Caco-2 (cell line): ENCODE measurements around the gene MAD1L1. TPM values are rescaled to one million over a fixed set of nuclear protein-coding genes. Genes with fewer than 3 reads are reported as not detected.

ENCODE experiments used
- BruUV-seq: library from RNA; stranded (reverse); fragments of 400-500 nt; replicated peaks from 2 replicates; lab custom pipeline; 2021; lab: Mats Ljungman, UMichigan
- CTCF ChIA-PET: fragments of 300-600 bp; sonication (Branson Sonifier 250); formaldehyde crosslinking; loops from one replicate; lab custom pipeline; 2022; ENCODE audit warnings: antibody characterized with exemption; lab: Charles Lee
- POLR2A ChIA-PET: fragments of 300-600 bp; sonication (Branson Sonifier 250); formaldehyde crosslinking; loops from one replicate; lab custom pipeline; 2022; ENCODE audit warnings: antibody characterized with exemption; lab: Charles Lee
- DNase-seq, 2 experiments: peaks; one replicate each; pipeline versions ENCODE4 v3.0.0 to v3.0.0-alpha.2; 2020 to 2022
- H3K27me3 ChIP-seq: replicated peaks from 2 replicates; pipeline ENCODE4 v1.6.0; 2011; ENCODE audit warnings: low read length; ENCODE audit not compliant: control insufficient read depth, insufficient read depth
- H3K36me3 ChIP-seq: 2 replicates; pipeline ENCODE4 v1.5.1; 2011; ENCODE audit warnings: low read length; ENCODE audit not compliant: control insufficient read depth, insufficient read depth
- H3K4me1 ChIP-seq: fragments of 250-450 bp; sonication (Bioruptor Pico); 2 replicates; pipeline ENCODE4 v1.5.1; 2020; ENCODE audit warnings: mild to moderate bottlenecking
- H3K4me3 ChIP-seq: 2 replicates; pipeline ENCODE4 v1.5.1; 2011; ENCODE audit warnings: low read depth, mild to moderate bottlenecking, control low read depth, low read length
- H3K9me3 ChIP-seq: fragments of 250-450 bp; sonication (Bioruptor Pico); 2 replicates; pipeline ENCODE4 v1.5.1; 2020; ENCODE audit warnings: mild to moderate bottlenecking, moderate library complexity
- H3K27ac Mint-ChIP-seq: one replicate; pipeline ENCODE4 v1.8.0; 2022; ENCODE audit warnings: mixed read lengths; ENCODE audit not compliant: unreplicated experiment
- H3K27me3 Mint-ChIP-seq: one replicate; pipeline ENCODE4 v1.8.0; 2022; ENCODE audit warnings: mixed read lengths; ENCODE audit not compliant: insufficient read depth, unreplicated experiment
- H3K36me3 Mint-ChIP-seq: one replicate; pipeline ENCODE4 v1.8.0; 2022; ENCODE audit warnings: mild to moderate bottlenecking, mixed read lengths; ENCODE audit not compliant: insufficient read depth, unreplicated experiment
- H3K4me1 Mint-ChIP-seq: one replicate; pipeline ENCODE4 v1.8.0; 2022; ENCODE audit warnings: low read depth, mixed read lengths; ENCODE audit not compliant: unreplicated experiment
- H3K4me3 Mint-ChIP-seq: one replicate; pipeline ENCODE4 v1.8.0; 2022; ENCODE audit warnings: mild to moderate bottlenecking, moderate library complexity, mixed read lengths; ENCODE audit not compliant: unreplicated experiment
- H3K9me3 Mint-ChIP-seq: one replicate; pipeline ENCODE4 v1.8.0; 2022; ENCODE audit warnings: mixed read lengths; ENCODE audit not compliant: unreplicated experiment
- intact Hi-C: fragments of 100-400 bp; cut with micrococcal nuclease; formaldehyde crosslinking; loops from one replicate; pipeline ENCODE4 v1.10.0; 2022; ENCODE audit not compliant: unreplicated experiment
- total RNA-seq: library from RNA; stranded (reverse); gene quantifications from 2 replicates; pipeline ENCODE4 v1.2.3, GENCODE V29; 2022
- TF ChIP-seq, protein P1 (sequence below), 2 experiments: fragments of 200-600 bp in 1 of 2; IDR thresholded peaks; 1 replicate in 1 of 2; 2 replicates in 1 of 2; pipeline versions ENCODE4 v1.5.1 to v1.8.0; 2011 to 2022; ENCODE audit warnings: antibody characterized with exemption in 1 of 2, control low read depth in 1 of 2, inconsistent platforms in 1 of 2, low read depth in 1 of 2, low read length in 1 of 2, mild to moderate bottlenecking in 1 of 2, moderate library complexity in 1 of 2; ENCODE audit not compliant: insufficient read depth in 1 of 2, severe bottlenecking in 1 of 2, unreplicated experiment in 1 of 2

Gene MAD1L1
- total RNA-seq, 1 experiment from 2014 or later: 58.6 TPM

DNA sequence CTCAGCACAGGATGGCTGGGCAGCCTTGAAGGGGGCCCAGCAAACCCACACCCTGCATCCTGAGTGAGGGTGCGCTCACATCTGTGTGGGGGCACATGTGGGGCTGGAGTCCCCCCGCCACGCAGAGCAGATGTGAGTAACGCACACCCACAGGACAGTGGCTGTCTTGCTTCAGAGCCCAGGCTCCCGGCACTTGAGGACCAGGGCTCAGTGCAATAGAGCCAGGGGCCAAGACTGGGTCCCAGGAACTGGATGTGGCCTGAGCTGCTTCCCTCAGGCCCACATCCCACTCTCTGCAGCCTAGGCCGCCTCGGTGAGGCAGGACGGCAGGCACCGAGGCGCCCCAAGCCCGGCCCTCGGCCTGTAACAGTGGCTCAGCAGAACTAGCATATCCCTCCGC, 159.9 kb downstream of the MAD1L1 start:
- CTCF ChIA-PET: no interaction called here
- no peaks in the 10 kb centered on the region for H3K4me1 ChIP-seq
- H3K27me3 ChIP-seq: no peaks in the 10 kb centered on the region
- Mint-ChIP-seq H3K27me3 (no peaks in the 10 kb centered on the region), H3K4me1 (no peaks in the 10 kb centered on the region), H3K9me3 (no peaks in the 10 kb centered on the region), H3K27ac (no peak overlapping the region), H3K36me3 (peaks cover 12% of the 10 kb centered on the region), H3K4me3 (no peak overlapping the region)
- no TSS peak for BruUV-seq
- no peaks in the 10 kb centered on the region for H3K9me3 ChIP-seq
- POLR2A ChIA-PET: no interaction called here
- 0 out of 2 replicates have a peak, but pooled peaks cover 2% of the 10 kb centered on the region for H3K36me3 ChIP-seq
- no peak overlapping the region for H3K4me3 ChIP-seq
- no peak for DNase-seq
- TF ChIP-seq, protein P1, sequence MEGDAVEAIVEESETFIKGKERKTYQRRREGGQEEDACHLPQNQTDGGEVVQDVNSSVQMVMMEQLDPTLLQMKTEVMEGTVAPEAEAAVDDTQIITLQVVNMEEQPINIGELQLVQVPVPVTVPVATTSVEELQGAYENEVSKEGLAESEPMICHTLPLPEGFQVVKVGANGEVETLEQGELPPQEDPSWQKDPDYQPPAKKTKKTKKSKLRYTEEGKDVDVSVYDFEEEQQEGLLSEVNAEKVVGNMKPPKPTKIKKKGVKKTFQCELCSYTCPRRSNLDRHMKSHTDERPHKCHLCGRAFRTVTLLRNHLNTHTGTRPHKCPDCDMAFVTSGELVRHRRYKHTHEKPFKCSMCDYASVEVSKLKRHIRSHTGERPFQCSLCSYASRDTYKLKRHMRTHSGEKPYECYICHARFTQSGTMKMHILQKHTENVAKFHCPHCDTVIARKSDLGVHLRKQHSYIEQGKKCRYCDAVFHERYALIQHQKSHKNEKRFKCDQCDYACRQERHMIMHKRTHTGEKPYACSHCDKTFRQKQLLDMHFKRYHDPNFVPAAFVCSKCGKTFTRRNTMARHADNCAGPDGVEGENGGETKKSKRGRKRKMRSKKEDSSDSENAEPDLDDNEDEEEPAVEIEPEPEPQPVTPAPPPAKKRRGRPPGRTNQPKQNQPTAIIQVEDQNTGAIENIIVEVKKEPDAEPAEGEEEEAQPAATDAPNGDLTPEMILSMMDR (IDR thresholded peaks at IDR 0.05; ENCODE audit: insufficient read depth in 1 of 2, low read depth in 1 of 2, low read length in 1 of 2, severe bottlenecking in 1 of 2, unreplicated experiment in 1 of 2): no peak
- intact Hi-C loops: no loop called here

DNA sequence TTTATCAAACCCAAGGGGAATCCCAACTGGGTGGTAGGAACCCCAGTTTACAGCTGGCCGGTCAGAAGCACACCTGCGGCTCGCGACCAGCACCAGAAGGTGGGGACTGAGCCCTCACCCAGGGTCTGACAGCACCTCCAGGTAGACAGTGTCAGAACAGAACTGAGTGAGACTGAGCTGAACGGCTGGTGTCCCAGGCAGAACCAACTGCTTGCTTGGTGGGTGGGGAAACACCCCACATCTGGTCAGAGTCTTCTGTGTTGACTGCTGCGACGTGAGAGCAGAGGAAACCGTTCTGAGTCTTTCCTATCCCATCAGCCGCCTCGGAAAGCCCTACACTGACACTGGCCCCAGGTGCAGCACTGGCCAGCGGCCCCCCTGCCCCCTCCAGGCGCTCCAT, 160.7 kb downstream of the MAD1L1 start:
- H3K27ac Mint-ChIP-seq: no peak overlapping the region
- CTCF ChIA-PET: no interaction called here
- no peaks in the 10 kb centered on the region for H3K27me3 Mint-ChIP-seq
- Histone ChIP-seq H3K4me3 (no peak overlapping the region), H3K36me3 (0 out of 2 replicates have a peak, but pooled peaks cover 2% of the 10 kb centered on the region), H3K9me3 (no peaks in the 10 kb centered on the region), H3K27me3 (no peaks in the 10 kb centered on the region), H3K4me1 (no peaks in the 10 kb centered on the region)
- no peaks in the 10 kb centered on the region for H3K4me1 Mint-ChIP-seq
- intact Hi-C loops: no loop called here
- no peak overlapping the region for H3K4me3 Mint-ChIP-seq
- BruUV-seq: no TSS peak
- no peaks in the 10 kb centered on the region for H3K9me3 Mint-ChIP-seq
- TF ChIP-seq, protein P1 (IDR thresholded peaks at IDR 0.05; ENCODE audit: insufficient read depth in 1 of 2, low read depth in 1 of 2, low read length in 1 of 2, severe bottlenecking in 1 of 2, unreplicated experiment in 1 of 2): no peak
- DNase-seq: no peak
- H3K36me3 Mint-ChIP-seq: peaks cover 12% of the 10 kb centered on the region
- POLR2A ChIA-PET: no interaction called here

DNA sequence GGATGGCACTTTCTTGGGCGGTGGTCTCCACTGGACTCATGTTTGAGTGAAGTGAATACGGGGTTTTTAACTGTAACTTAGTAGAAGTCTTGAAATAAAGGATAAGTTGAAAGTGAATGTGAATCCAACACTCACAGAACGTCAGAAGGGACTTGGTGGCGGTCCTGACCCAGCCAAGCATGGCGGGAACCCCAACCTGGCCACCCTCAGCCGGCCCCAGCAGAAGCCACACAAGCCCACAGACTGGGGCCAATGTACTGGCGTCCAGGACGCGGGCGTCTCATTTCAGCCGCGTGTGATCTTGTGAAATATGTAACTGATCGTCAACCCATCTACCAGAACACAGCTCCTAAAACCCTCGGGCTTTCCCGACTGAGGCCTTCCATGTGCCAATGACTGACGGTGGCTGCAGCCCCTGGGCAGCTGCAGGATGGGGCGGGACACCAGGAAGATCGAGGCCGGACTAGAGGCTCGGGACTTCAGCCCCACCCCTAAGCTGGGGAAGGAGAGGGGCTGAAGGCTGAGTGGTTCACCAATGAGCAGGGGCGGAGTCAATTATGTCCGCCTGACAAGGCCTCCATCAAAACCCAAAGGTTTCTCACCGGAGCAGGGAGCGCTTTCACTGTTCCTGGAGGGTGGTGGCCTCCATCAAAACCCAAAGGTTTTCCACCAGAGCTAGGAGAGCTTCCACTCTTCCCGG, 161.5 kb downstream of the MAD1L1 start:
- H3K4me3 Mint-ChIP-seq: no peak overlapping the region
- ChIA-PET CTCF (no interaction called here), POLR2A (no interaction called here)
- Histone ChIP-seq H3K9me3 (no peaks in the 10 kb centered on the region), H3K36me3 (0 out of 2 replicates have a peak, but pooled peaks cover 2% of the 10 kb centered on the region), H3K4me3 (no peak overlapping the region), H3K4me1 (no peaks in the 10 kb centered on the region), H3K27me3 (no peaks in the 10 kb centered on the region)
- no peaks in the 10 kb centered on the region for H3K27me3 Mint-ChIP-seq
- H3K4me1 Mint-ChIP-seq: no peaks in the 10 kb centered on the region
- no peak overlapping the region for H3K27ac Mint-ChIP-seq
- no peak for DNase-seq
- BruUV-seq: no TSS peak
- no peaks in the 10 kb centered on the region for H3K9me3 Mint-ChIP-seq
- TF ChIP-seq, protein P1 (IDR thresholded peaks at IDR 0.05; ENCODE audit: insufficient read depth in 1 of 2, low read depth in 1 of 2, low read length in 1 of 2, severe bottlenecking in 1 of 2, unreplicated experiment in 1 of 2): no peak
- peaks cover 12% of the 10 kb centered on the region for H3K36me3 Mint-ChIP-seq
- intact Hi-C loops: no loop called here
